ENCODE results near the gene FTO. TPM values are rescaled to one million over a fixed set of nuclear protein-coding genes. Genes with fewer than 3 reads are reported as not detected.
A peak's percentile ranks its signal among the peaks of the same experiment; 100 is the strongest.

FTO gene
- total RNA-seq, 4 donors from 2014 or later = 125 to 182 (median 164) TPM

- Histone ChIP-seq H3K9me3 (no peaks in the 10 kb centered on the region), H3K36me3 (no peaks in the 10 kb centered on the region), H3K27me3 (no peaks in the 10 kb centered on the region), H3K4me1 (peaks cover 22 to 26% of the 10 kb centered on the region in 2 donors), H3K4me3 (replicated peaks in 1 of 3) (no peak overlapping the region), H3K27ac (peak overlapping the region; percentile 51 to 62 (median 58))
- WGBS, 2 donors = 89 to 93% methylated on average over 6 of the region's 6 CpGs
- intact Hi-C loops (cut with DNase I) = no loop called here
- TF ChIP-seq POLR2A (IDR thresholded peaks at IDR 0.05) (no peak), CTCF (IDR thresholded peaks at IDR 0.05) (no peak)
- DNase-seq = no peak
These were observed 218.3 kb downstream of the FTO start for GRCh38 chr16:53922067-53922806.

GRCh38 chr16:53922807-53923571, 219.0 kb downstream of the FTO start:
- no peaks in the 10 kb centered on the region for H3K27me3 ChIP-seq
- no peaks in the 10 kb centered on the region for H3K36me3 ChIP-seq
- 29 to 31% methylated on average over 9 of the region's 9 CpGs for WGBS, 2 donors
- no peaks in the 10 kb centered on the region for H3K9me3 ChIP-seq
- peaks cover 22 to 26% of the 10 kb centered on the region in 2 donors for H3K4me1 ChIP-seq
- no peak overlapping the region for H3K4me3 ChIP-seq (replicated peaks in 1 of 3)
- no peak for DNase-seq
- peak overlapping the region; percentile 51 to 62 (median 58) for H3K27ac ChIP-seq
- TF ChIP-seq POLR2A (IDR thresholded peaks at IDR 0.05) (no peak), CTCF (IDR thresholded peaks at IDR 0.05) (no peak)
- intact Hi-C loops (cut with DNase I) = no loop called here

- Histone ChIP-seq H3K4me1 (peaks cover 22 to 26% of the 10 kb centered on the region in 2 donors), H3K9me3 (no peaks in the 10 kb centered on the region), H3K36me3 (no peaks in the 10 kb centered on the region), H3K27ac (peak overlapping the region in 1 of 3 donors; percentile 58), H3K4me3 (replicated peaks in 1 of 3) (no peak overlapping the region), H3K27me3 (no peaks in the 10 kb centered on the region)
- DNase-seq = no peak
- WGBS, 2 donors = 90 to 97% methylated on average over 8 of the region's 8 CpGs
- TF ChIP-seq POLR2A (IDR thresholded peaks at IDR 0.05) (no peak), CTCF (IDR thresholded peaks at IDR 0.05) (no peak)
- intact Hi-C loops (cut with DNase I) = no loop called here
These were observed 220.6 kb downstream of the FTO start for GRCh38 chr16:53924331-53925106.

GRCh38 chr16:53925107-53925410, 221.1 kb downstream of the FTO start:
- TF ChIP-seq CTCF (IDR thresholded peaks at IDR 0.05) (no peak), POLR2A (IDR thresholded peaks at IDR 0.05) (no peak)
- DNase-seq = no peak
- H3K9me3 ChIP-seq = no peaks in the 10 kb centered on the region
- no peak overlapping the region for H3K4me3 ChIP-seq (replicated peaks in 1 of 3)
- no peaks in the 10 kb centered on the region for H3K36me3 ChIP-seq
- H3K4me1 ChIP-seq = peaks cover 22 to 26% of the 10 kb centered on the region in 2 donors
- intact Hi-C loops (cut with DNase I) = no loop called here
- no peaks in the 10 kb centered on the region for H3K27me3 ChIP-seq
- WGBS, 2 donors = 91 to 95% methylated on average over 1 of the region's 1 CpG
- no peak overlapping the region for H3K27ac ChIP-seq

Measured in thyroid gland (tissue), 4 donors.